ENCODE measurements around the gene GNAO1.

The GNAO1 gene

GRCh38 chr16:56295059-56295665, 103.9 kb downstream of the GNAO1 start:
- peaks cover 2% of the 10 kb centered on the region for H3K4me1 Mint-ChIP-seq (ENCODE audit: low read depth)
- no peaks in the 10 kb centered on the region for H3K9me3 Mint-ChIP-seq (ENCODE audit: low read depth)
- no peak overlapping the region for H3K27ac Mint-ChIP-seq
- H3K27me3 Mint-ChIP-seq = peaks cover 2% of the 10 kb centered on the region
- H3K4me3 Mint-ChIP-seq = no peak overlapping the region
- H3K36me3 Mint-ChIP-seq = no peaks in the 10 kb centered on the region

- Mint-ChIP-seq H3K4me3 (no peak overlapping the region), H3K27me3 (peaks cover 2% of the 10 kb centered on the region), H3K36me3 (no peaks in the 10 kb centered on the region), H3K4me1 (ENCODE audit: low read depth) (peaks cover 2% of the 10 kb centered on the region), H3K9me3 (ENCODE audit: low read depth) (no peaks in the 10 kb centered on the region), H3K27ac (no peak overlapping the region)
These were observed 104.6 kb downstream of the GNAO1 start for GRCh38 chr16:56295739-56296527.

- Mint-ChIP-seq H3K4me1 (ENCODE audit: low read depth) (peaks cover 2% of the 10 kb centered on the region), H3K27me3 (peaks cover 2% of the 10 kb centered on the region), H3K4me3 (no peak overlapping the region), H3K9me3 (ENCODE audit: low read depth) (no peaks in the 10 kb centered on the region), H3K27ac (no peak overlapping the region), H3K36me3 (no peaks in the 10 kb centered on the region)
These were observed 106.4 kb downstream of the GNAO1 start for GRCh38 chr16:56297684-56298083.

- H3K4me3 Mint-ChIP-seq = no peak overlapping the region
- H3K36me3 Mint-ChIP-seq = no peaks in the 10 kb centered on the region
- no peak overlapping the region for H3K27ac Mint-ChIP-seq
- H3K27me3 Mint-ChIP-seq = peaks cover 2% of the 10 kb centered on the region
- H3K9me3 Mint-ChIP-seq (ENCODE audit: low read depth) = no peaks in the 10 kb centered on the region
- H3K4me1 Mint-ChIP-seq (ENCODE audit: low read depth) = peaks cover 2% of the 10 kb centered on the region
These were observed 106.8 kb downstream of the GNAO1 start for GRCh38 chr16:56298116-56298515.

GRCh38 chr16:56298948-56299596, 107.8 kb downstream of the GNAO1 start:
- peaks cover 2% of the 10 kb centered on the region for H3K4me1 Mint-ChIP-seq (ENCODE audit: low read depth)
- H3K27ac Mint-ChIP-seq = no peak overlapping the region
- H3K4me3 Mint-ChIP-seq = no peak overlapping the region
- H3K9me3 Mint-ChIP-seq (ENCODE audit: low read depth) = no peaks in the 10 kb centered on the region
- no peaks in the 10 kb centered on the region for H3K36me3 Mint-ChIP-seq
- H3K27me3 Mint-ChIP-seq = peaks cover 2% of the 10 kb centered on the region

- peaks cover 2% of the 10 kb centered on the region for H3K4me1 Mint-ChIP-seq (ENCODE audit: low read depth)
- no peaks in the 10 kb centered on the region for H3K36me3 Mint-ChIP-seq
- no peak overlapping the region for H3K27ac Mint-ChIP-seq
- H3K27me3 Mint-ChIP-seq = peaks cover 4% of the 10 kb centered on the region
- H3K9me3 Mint-ChIP-seq (ENCODE audit: low read depth) = no peaks in the 10 kb centered on the region
- H3K4me3 Mint-ChIP-seq = no peak overlapping the region
These were observed 108.9 kb downstream of the GNAO1 start for GRCh38 chr16:56300242-56300623.

- Mint-ChIP-seq H3K4me3 (no peak overlapping the region), H3K9me3 (ENCODE audit: low read depth) (no peaks in the 10 kb centered on the region), H3K27ac (no peak overlapping the region), H3K4me1 (ENCODE audit: low read depth) (peaks cover 2% of the 10 kb centered on the region), H3K36me3 (no peaks in the 10 kb centered on the region), H3K27me3 (peaks cover 4% of the 10 kb centered on the region)
These were observed 109.9 kb downstream of the GNAO1 start for GRCh38 chr16:56300891-56301850.

- H3K4me1 Mint-ChIP-seq (ENCODE audit: low read depth) = peaks cover 2% of the 10 kb centered on the region
- H3K36me3 Mint-ChIP-seq = no peaks in the 10 kb centered on the region
- H3K27ac Mint-ChIP-seq = no peak overlapping the region
- H3K4me3 Mint-ChIP-seq = no peak overlapping the region
- H3K9me3 Mint-ChIP-seq (ENCODE audit: low read depth) = no peaks in the 10 kb centered on the region
- peaks cover 4% of the 10 kb centered on the region for H3K27me3 Mint-ChIP-seq
These were observed 111.2 kb downstream of the GNAO1 start for GRCh38 chr16:56302506-56302905.

- Mint-ChIP-seq H3K27me3 (peaks cover 2% of the 10 kb centered on the region), H3K27ac (no peak overlapping the region), H3K4me1 (ENCODE audit: low read depth) (peaks cover 2% of the 10 kb centered on the region), H3K9me3 (ENCODE audit: low read depth) (no peaks in the 10 kb centered on the region), H3K36me3 (no peaks in the 10 kb centered on the region), H3K4me3 (no peak overlapping the region)
These were observed 111.9 kb downstream of the GNAO1 start for GRCh38 chr16:56303066-56303715.

- H3K9me3 Mint-ChIP-seq (ENCODE audit: low read depth) = no peaks in the 10 kb centered on the region
- no peak overlapping the region for H3K4me3 Mint-ChIP-seq
- H3K4me1 Mint-ChIP-seq (ENCODE audit: low read depth) = peaks cover 2% of the 10 kb centered on the region
- peaks cover 2% of the 10 kb centered on the region for H3K27me3 Mint-ChIP-seq
- no peak overlapping the region for H3K27ac Mint-ChIP-seq
- H3K36me3 Mint-ChIP-seq = no peaks in the 10 kb centered on the region
These were observed 112.6 kb downstream of the GNAO1 start for GRCh38 chr16:56303880-56304279.

- no peaks in the 10 kb centered on the region for H3K9me3 Mint-ChIP-seq (ENCODE audit: low read depth)
- H3K4me3 Mint-ChIP-seq = no peak overlapping the region
- no peak overlapping the region for H3K27ac Mint-ChIP-seq
- peaks cover 2% of the 10 kb centered on the region for H3K27me3 Mint-ChIP-seq
- peaks cover 2% of the 10 kb centered on the region for H3K4me1 Mint-ChIP-seq (ENCODE audit: low read depth)
- H3K36me3 Mint-ChIP-seq = no peaks in the 10 kb centered on the region
These were observed 114.8 kb downstream of the GNAO1 start for GRCh38 chr16:56305956-56306565.

- H3K27ac Mint-ChIP-seq = no peak overlapping the region
- H3K4me3 Mint-ChIP-seq = no peak overlapping the region
- no peaks in the 10 kb centered on the region for H3K36me3 Mint-ChIP-seq
- H3K4me1 Mint-ChIP-seq (ENCODE audit: low read depth) = peaks cover 2% of the 10 kb centered on the region
- no peaks in the 10 kb centered on the region for H3K9me3 Mint-ChIP-seq (ENCODE audit: low read depth)
- peaks cover 2% of the 10 kb centered on the region for H3K27me3 Mint-ChIP-seq
These were observed 115.6 kb downstream of the GNAO1 start for GRCh38 chr16:56306690-56307533.

GRCh38 chr16:56307534-56307873, 116.2 kb downstream of the GNAO1 start:
- H3K4me3 Mint-ChIP-seq = no peak overlapping the region

More at GRCh38 chr16:56307534-56307873, 116.2 kb downstream of the GNAO1 start:
- Mint-ChIP-seq H3K9me3 (ENCODE audit: low read depth) (no peaks in the 10 kb centered on the region), H3K36me3 (no peaks in the 10 kb centered on the region), H3K27ac (no peak overlapping the region), H3K27me3 (peaks cover 2% of the 10 kb centered on the region), H3K4me1 (ENCODE audit: low read depth) (peaks cover 2% of the 10 kb centered on the region)
